Fibroblast of skin of left biceps (primary cell): ENCODE results near the gene CRTC2.
A peak's percentile ranks its signal among the peaks of the same experiment; 100 is the strongest.
"Not testable (repeated sequence)": the region's sequence is repeated elsewhere in the genome, so short reads cannot be mapped to it uniquely, and the experiment has no call there.

Experiments used
- DNase-seq, 2 experiments: peaks; one replicate each; pipeline ENCODE4 v3.0.0-alpha.2; 2013; ENCODE audit warnings: low read depth in 2 of 2

CRTC2 gene, protein sequence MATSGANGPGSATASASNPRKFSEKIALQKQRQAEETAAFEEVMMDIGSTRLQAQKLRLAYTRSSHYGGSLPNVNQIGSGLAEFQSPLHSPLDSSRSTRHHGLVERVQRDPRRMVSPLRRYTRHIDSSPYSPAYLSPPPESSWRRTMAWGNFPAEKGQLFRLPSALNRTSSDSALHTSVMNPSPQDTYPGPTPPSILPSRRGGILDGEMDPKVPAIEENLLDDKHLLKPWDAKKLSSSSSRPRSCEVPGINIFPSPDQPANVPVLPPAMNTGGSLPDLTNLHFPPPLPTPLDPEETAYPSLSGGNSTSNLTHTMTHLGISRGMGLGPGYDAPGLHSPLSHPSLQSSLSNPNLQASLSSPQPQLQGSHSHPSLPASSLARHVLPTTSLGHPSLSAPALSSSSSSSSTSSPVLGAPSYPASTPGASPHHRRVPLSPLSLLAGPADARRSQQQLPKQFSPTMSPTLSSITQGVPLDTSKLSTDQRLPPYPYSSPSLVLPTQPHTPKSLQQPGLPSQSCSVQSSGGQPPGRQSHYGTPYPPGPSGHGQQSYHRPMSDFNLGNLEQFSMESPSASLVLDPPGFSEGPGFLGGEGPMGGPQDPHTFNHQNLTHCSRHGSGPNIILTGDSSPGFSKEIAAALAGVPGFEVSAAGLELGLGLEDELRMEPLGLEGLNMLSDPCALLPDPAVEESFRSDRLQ

DNA sequence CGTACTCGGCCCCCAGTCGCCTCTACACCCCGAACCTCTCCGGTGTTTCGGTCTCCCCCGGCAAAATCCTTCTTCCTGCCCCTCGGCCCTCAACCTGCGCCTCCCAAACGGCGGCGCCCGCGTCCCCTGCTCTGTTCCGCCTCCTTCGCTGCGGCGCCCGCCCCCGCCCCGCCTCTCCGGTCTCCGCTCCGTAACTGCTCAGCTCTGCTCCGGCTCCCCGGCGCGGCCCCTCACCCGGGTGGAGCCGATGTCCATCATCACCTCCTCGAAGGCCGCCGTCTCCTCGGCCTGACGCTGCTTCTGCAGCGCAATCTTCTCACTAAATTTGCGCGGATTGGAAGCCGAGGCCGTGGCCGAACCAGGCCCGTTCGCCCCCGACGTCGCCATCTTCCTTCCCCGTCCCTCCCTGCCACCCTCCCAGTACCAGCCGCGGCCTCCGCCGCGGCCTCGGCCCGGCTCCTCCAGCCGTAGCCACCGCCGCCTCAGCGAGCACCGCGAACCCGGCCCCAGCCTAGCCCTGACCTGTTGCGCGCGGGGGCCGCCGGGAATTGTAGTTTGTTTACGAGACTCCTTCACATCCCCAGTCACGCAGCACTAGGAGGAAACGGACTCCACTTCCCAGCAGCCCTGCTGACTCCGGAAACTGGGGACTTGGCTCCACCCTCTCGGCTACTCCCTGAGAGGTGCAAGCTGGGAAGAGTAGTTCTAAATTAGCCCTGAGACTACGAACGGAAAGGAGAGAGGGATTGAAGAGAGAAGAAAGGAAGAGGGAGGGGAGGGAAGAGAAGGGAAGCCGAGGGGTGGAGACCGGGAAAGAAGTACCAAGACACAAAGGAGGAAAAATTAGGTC, at the start of gene CRTC2:
Gene CRTC2, minus strand, starts transcription at position 502 of the 850 bp plus-strand sequence. Its CDS starts 115 bp downstream, at position 387.
- DNase-seq: peak; percentile 93

DNA sequence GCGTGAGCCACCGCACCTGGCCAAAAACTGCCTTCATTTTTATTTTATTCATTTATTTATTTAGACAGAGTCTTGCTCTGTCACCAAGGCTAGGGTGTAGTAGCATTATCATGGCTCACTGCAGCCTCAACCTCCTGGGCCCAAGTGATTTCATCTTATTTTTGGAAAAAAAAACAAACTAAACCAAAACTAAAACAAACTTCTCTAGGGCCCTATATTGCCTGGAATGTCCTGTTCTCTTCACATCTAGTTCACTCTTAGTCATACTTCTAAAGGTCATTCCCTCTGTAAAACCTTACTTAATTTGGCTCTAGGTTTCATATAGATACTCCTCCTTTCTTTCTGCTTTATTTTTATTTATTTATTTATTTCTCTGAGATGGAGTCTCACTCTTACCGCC, 47.7 kb upstream of the CRTC2 start:
- DNase-seq: no peak

DNA sequence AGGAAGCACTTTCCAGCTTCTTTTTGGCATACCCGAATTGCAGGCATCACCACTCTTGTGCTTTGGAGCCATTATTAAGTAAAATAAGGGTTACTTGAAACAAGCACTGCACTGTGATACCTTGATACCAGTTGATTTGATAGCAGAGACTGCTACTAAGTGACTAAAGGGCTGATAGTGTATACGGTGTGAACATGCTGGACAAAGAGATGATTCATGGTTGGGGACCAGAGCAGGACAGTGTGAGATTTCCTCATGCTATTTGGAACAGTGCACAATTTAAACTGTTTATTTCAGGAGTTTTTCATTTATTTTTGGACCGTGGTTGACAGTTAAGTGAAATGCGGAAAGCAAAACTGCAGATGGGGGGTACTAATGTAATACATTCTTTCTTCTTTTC, 42.0 kb upstream of the CRTC2 start:
- DNase-seq: no peak

DNA sequence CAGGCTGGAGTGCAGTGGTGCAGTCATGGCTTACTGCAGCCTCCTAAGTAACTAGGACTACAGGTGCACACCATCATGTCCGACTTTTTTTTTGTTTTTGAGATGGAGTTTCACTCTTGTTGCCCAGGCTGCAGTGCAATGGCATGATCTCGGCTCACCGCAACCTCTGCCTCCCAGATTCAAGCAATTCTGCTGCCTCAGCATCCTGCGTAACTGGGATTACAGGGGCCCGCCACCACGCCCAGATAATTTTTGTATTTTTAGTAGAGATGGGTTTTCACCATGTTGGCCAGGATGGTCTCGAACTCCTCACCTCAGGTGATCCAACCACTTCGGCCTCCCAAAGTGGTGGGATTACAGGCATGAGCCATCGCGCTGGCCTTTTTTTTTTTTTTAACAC, 38.5 kb upstream of the CRTC2 start:
- not testable (repeated sequence) for DNase-seq

DNA sequence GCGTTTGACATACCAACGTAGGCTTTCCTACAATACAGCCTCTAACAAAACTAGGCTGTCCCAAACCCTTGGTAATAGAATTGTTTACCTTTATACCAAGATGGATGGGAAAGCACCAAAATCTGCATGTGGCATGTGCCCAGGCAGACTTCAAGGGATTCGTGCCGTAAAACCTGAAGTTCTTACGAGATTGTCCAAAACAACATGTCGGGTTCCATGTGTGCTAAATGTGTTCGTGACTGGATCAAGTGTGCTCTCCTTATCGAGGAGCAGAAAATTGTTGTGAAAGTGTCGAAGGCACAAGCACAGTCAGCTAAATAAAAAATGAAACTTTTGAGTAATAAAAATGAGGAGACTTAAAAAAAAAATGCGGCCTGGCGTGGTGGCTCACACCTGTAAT, 37.2 kb upstream of the CRTC2 start:
- DNase-seq: no peak

DNA sequence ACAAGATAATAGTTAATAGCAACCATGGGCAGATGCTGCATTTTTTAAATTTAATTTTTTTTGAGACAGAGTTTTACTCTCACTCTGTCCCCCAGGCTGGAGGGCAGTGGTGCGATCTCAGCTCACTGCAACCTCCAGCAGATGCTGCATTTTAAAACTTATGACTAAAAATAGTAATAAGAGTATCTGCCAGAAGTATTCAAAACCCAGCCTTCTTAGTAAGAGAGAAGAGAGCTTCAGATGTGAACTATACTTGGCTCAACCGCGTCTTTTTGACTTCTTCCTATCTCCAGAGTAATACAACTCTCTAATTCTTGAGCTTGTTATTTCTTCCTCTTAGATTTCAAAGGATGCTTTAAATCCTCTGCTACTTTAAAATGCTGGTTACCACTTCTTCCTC, 36.8 kb upstream of the CRTC2 start:
- DNase-seq: no peak

DNA sequence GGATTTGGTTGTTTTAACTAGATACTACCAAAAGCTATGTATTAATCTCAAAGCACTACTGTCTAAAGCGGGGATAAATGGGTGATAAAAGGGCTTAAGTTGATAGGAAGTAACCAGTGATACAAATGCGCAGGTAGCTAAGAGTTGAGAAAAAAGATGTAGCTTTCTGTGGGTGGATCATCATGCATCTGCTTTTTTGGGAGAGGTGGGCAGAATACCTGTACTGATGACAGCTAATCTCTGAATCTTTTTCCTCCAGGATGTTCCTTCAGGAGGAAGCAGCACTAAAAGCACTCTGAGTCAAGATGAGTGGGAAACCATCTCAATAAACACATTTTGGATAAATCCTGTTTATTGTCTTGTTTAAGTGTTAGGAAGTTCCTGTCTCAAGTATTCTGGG, 33.4 kb upstream of the CRTC2 start:
- DNase-seq: no peak

DNA sequence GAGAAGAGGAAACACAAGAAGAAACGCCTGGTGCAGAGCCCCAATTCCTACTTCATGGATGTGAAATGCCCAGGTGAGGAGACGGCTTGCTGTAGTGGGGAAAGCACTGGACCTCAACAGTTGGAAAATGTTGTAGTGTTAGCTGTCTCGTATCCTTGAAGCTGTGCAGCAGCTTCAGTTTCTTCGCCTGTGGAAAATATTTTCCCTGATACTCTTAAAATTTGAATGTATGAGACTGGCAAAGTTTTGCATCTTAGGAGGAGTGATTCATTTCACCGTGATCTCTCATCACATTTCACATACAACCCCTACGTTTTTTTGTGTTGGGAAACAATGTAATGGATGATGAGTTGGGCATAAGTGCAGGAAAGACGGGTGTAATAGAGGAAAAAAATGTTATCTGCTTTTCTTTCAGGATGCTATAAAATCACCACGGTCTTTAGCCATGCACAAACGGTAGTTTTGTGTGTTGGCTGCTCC, 32.8 kb upstream of the CRTC2 start:
- DNase-seq: no peak

DNA sequence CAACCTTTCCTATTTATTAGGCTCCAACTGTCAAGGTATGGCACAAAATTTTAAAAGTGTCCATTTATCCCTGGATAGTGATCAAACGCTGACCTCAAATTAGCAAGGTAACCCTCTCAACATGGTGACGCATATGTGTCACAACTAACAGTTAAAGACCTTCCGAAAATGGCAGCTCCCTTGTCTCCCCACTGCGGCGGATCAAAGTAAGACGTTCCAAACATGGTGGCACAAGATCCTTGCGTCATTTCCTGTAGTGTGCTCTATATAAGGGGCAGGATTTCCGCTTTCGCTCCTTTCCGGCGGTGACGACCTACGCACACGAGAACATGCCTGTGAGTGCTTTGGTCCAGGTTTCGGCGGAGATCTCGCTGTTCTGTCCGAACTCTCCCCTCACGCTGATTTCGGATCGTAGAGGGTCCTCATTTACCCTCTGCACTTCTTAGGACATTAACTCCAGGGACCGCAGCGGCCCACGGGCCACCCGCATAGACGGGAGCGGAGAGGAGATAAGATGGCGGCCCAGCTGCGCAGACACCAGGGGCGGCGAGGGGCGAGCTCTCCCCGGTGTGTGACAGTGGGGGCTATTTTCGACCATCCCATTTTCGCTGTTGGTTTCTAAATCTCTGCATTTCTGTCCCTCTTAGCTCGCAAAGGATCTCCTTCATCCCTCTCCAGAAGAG, 32.2 kb upstream of the CRTC2 start, which contains the start of gene RPS27:
Gene RPS27, plus strand, starts transcription at position 295 of the 683 bp plus-strand sequence. Its CDS starts 35 bp downstream, at position 330.
- peak; percentile 96 to 97 for DNase-seq

DNA sequence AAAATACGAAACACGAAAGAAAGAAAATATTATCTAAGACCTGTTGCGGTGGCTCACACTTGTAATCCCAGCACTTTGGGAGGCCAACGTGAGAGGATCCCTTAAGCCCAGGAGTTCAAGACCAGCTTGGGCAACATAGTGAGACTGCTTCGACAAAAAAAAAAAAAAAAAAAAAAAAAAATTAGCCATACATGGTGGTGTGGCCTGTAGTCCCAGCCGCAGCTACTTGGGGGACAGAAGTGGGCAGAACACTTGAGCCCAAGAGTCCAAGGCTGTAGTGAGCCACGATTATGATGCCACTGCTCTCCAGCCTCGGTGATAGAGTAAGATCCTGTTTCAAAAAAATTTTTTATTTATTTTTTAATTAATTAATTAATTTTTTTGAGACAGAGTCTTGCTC, 29.2 kb upstream of the CRTC2 start:
- DNase-seq: no peak

DNA sequence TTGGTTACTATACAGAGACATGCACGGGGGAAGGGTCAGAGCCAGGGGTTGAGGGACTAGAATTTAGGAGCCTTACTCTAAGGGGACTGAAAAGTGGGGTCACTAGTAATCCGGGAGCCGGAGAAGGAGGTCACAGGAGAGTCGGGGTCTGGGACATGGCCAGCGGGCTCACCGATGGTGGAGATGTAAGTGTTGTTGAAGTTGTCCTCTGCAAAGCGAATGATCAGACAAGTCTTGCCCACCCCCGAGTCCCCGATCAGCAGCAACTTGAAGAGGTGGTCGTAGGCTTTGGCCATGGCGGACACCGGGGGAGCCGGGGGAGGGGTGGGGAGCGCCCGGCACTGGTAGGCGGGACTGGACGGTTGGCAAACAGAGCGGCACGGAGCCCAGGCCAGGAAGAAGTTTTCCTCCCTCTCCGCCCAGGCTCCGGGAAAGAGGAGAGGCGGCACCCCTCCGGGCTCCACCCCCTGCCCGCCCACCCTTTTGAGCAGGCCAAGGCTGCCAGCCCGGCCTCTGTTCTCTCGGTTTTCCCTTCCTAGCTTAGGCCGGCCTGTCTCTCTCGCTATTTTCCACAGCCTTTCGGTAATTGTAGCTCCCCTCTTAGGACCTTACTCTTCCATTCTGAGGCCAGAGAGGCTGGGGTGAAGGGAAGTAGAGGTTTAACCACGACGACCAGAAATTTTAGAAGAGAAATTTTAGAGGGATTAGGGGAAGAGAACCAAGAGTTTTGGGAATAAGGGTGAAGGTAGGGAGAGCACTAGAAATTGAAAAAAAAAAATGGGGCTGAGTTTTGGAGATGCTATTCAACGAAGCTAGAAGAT, 27.7 kb upstream of the CRTC2 start, which contains the start of gene RAB13:
Gene RAB13, minus strand, starts transcription at position 399 of the 821 bp plus-strand sequence. Its CDS starts 103 bp downstream, at position 296.
- peak; percentile 47 to 53 for DNase-seq

DNA sequence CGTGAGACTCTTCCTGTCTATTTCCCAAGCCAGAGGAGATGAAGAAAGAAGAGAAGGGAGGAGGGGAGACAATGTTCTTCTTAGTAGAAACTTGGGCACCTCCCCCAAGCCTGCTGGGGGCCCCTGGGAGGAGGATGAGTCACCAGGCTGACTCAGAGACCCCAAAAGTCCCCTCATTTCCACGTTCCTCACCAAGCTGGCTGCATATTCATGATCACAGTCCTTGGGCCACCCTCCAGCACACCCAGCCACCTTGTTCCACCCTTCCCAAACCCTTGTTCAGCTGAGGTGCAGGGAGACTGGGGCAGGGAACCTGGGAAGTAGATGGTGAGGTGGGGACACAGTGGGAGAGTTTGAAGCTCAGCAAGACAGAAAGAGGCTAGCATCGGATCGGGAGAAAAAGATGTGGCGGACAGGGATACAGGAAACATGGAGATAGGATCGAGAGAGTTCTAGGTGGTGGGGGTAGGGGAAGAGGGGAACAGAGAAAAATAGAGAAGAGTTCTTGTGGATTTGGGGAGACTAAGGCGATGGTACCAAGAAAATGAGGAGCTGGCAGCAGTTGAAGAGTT, 27.0 kb upstream of the CRTC2 start:
- peak; percentile 49 to 52 for DNase-seq

DNA sequence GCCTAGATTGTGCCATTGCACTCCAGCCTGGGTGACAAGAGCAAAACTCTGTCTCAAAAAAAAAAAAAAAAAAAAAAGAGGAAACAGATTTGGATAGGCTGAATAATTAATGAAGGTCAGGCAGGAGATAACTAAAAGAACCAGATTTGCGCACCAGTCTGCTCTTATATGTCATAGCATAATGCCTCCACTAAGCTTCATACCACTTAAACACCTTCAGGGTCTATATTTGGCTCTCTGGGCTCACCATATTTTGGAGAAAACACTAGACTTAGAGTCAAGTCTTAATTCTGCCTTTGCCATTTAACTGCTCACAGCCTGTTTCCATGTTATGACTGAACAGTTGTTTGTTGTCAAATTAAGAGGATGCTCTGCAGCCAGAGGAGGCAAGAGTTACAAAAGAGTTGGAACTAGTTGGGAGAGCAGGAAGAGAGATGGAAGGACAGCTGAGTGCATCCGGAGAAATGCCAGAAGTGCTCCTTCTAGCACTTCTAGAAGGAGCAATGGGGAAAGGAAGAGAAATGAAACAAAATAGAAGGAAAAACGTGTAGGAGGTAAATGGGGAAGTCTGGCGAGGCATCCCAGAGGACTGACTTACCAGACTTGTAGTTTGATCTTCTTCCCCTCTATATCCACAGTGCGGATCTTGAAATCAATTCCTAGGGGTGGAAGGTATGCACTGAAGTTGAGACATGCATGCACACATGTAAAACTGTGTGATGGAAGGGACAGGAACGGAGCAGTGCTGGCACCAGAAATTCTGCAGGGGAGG, 25.9 kb upstream of the CRTC2 start:
- no peak for DNase-seq

DNA sequence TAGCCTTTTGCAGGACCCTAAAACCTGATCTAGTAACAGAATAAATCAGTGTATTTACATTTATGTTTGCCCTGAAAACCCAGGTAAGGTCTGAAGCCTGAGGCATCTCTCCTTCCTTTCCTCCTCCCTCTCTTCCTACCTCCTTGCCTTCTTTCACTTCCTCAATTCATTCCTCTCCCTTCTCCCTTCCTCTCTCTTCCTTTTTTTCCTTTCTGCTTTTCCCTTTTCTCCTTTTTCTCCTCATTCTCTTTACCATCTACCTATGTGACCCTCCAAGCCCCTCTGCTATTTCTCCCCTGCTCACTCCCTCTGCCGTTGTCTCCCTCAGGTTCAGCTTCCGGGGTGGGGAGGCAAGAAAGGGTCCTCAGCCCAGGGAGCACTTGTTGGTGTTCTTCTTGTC, 23.3 kb upstream of the CRTC2 start:
- DNase-seq: not testable (repeated sequence)

DNA sequence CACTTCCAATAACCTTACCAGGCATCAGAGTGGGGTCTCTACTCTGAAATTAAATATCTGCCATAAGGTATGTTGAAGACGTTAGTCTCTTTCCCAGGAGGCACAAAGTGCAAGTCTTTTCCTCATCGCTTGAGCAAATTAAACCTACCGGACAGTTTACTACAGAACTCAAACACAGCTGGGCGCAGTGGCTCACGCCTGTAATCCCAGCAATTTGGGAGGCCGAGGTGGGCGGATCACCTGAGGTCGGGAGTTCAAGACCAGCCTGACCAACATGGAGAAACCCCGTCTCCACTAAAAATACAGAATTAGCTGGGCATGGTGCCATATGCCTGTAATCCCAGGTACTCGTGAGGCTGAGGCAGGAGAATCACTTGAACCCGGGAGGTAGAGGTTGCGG, 20.7 kb upstream of the CRTC2 start:
- DNase-seq: not testable (repeated sequence)

DNA sequence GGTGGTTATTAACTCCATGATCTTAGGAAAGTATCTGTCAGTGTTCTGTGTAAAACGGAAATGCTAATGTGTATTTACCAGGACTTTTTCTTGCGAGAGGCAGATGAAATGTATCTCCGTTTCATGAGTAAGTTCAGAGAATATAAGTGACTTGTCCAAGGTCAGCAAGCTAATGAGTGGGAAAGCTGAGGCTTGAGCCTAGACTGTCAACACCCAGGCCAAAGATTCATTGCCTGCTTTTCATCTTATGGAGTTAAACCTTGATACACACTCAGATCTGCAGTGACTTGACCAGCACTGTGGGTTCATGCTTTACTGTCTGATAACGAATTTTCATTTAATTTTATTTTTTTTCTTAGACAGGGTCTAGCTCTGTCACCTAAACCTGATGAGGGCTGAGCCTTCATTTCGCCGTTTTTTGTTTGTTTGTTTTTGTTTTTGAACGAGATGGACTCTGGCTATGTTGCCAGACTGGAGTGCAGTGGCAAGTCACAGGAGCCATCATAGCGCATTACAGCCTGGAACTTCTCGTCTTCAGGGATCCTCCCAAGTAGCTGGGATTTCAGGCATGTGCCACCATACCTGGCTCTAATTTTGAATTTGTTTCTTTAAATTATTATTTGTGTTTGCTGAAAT, 20.0 kb upstream of the CRTC2 start:
- DNase-seq: no peak

DNA sequence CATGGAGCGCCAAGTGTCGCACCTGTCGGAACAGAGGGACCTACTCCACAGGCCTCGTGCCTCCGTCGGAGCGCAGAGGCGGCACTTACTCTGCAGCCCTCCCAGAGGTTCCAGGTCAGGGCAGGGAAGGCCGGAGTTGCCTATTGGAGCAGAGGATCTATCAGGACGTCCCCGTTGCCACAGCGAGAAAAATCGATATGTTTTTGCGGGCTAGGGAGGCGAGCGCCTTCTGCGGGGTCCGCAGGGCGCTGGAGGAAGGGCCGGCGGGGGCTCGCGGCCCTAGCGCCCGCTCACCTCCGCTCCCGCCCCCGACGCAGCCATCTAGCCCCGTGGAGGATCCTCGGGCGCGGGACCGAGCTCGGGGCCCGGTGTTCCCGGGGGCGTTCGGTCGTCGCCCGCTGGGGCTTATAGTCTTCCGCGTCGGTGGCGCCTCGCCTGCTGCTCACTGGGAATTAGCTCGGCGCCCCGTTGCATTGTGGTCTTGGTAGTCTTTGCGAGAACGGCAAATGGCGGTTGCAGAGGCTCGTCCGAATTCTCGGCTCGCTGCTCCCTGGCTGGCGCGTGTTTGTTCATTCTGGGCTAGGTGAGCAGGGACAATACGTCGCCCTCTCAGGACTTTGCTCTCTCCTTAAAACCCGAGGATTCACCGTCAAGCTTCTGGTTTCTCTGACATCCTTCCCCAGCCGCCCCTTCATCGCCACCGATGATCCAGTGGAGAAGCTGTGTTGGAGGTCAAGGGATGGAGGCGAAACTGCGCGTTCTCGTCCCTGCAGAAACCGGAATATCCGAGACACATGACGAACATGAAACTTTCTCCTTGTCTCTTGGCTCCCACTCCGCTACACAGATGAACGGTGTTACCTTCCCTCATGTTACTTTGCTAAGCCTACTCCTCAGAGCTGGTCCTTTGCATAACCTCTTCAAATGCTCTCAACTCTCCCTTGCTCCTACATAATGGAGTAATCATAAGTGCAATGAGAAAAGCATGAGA, 19.1 kb upstream of the CRTC2 start, which contains the start of gene JTB:
Gene JTB, minus strand, starts transcription at position 425 of the 991 bp plus-strand sequence. Its CDS starts 422 bp downstream, at position 3.
- no peak for DNase-seq
